GM21619 (cell line): ENCODE results near the gene CTLA4.
"Not testable (repeated sequence)": the region's sequence is repeated elsewhere in the genome, so short reads cannot be mapped to it uniquely, and the experiment has no call there.

Experiments used
- ATAC-seq: cut with Tn5 transposase; IDR thresholded peaks from one replicate; pipeline ENCODE4 v1.9.1; 2021; ENCODE audit not compliant: unreplicated experiment

CTLA4 gene

DNA sequence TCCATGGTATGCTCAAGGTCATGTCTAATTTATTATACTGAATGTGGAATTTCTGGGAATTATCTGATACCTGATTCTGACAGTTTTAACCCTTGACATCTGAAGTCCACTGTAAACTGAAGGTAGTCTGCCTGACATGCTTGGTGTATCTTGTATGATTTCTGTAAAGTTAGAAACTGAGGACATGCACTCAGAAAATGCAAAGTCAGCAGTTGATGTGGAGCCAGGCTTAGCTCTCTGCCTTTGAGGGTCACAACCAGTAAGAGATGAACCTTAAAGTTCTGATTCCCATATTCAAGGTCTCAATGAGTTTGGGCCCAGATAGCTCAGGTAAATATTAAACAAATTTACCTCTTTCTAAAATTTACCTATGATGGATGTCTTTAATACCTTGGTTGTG lies 12.3 kb upstream of the CTLA4 start:
- no peak for ATAC-seq

- no peak for ATAC-seq
These were observed 9.9 kb upstream of the CTLA4 start for GRCh38 chr2:203857656-203858055.

DNA sequence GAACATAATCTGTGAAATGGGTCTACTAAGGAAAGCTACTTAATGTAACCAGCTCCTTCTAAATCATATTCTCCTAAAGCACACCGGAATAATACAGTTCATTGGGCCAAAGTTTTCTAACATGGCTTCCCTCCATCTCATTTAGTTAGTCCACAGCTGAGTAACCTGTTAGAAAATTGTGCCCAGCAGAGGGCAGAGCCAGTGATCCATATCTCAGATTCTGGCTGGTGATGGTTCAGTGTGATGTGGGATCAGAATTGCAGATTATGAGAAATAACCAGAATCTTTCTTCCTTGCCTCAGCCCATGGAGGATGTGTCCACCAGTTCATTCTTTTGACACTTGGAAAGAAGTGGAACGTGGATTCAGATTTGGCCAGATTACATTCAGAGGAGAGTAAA lies 9.4 kb upstream of the CTLA4 start:
- ATAC-seq: no peak

DNA sequence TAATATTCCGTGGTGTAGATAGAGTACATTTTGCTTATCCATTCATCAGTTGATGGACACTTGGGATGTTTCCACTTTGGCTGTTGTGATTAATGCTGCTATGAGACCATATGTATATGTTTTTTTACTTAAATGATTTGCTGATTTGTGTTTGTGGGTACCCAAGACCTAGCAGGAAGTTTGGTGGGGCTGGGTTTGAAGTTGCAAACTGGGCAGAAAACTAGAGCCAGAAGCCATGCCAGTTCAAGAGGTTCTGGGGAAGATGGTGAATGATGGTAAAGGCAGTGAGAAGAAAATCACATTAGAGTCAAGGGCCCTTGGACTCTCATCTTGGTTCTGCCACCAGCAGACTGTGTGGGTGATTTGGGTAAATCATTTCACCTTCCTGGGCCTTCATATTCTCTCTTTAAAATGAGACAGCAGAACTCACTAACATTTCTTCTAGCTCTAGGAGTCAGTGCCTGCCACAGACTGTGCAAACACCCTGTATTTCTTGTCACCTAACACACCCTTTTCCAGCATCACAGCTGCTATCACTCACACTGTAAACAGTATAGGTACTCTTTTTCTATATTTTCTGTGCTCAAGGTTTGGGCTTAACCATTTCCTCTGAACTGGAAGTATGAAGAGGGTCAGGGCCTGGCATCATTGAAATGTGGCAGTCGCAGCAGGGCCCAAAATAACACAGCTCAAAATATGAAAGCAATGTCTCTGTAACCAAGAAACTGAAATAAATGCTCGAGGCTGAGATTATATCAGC lies 8.4 kb upstream of the CTLA4 start:
- no peak for ATAC-seq

DNA sequence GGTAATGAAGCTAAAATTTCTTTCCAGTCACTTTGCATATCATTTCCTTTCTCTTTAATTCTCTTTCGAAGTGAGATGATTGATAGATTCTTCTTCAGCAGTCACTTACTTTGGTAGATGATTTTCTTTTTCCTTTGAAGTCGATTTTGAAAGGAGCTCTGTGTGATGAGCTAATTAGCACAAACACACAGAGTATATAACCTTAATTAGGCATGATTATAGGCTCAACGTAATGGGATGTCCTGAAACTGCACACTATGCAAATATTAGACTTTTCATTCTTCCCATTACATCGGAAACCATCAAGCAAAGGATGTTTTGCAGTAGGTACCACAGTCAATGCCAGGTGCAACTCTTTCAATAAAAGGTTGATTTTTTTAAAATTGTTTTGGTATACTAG lies 6.4 kb upstream of the CTLA4 start:
- ATAC-seq: no peak

DNA sequence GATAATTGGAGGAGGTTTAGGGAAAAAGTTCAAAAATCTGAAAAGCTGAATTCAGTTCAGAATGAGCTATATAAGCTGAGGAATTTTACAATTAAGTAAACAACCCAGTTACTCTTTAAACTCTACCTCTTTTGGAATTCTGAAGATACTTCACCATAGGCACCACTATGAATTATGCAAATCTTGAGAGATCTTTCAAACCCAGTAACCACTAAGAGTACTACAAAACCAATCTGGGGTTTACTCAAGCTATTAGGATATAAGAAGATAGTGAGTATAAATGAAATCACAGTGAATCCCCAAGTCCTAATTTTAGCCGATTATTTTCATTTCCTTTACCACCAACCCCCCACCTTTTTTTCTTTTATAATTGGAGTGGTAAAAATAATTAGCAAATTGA lies 6.0 kb upstream of the CTLA4 start:
- no peak for ATAC-seq

GRCh38 chr2:203869223-203870042 lies 1.9 kb downstream of the CTLA4 start:
- no peak for ATAC-seq

DNA sequence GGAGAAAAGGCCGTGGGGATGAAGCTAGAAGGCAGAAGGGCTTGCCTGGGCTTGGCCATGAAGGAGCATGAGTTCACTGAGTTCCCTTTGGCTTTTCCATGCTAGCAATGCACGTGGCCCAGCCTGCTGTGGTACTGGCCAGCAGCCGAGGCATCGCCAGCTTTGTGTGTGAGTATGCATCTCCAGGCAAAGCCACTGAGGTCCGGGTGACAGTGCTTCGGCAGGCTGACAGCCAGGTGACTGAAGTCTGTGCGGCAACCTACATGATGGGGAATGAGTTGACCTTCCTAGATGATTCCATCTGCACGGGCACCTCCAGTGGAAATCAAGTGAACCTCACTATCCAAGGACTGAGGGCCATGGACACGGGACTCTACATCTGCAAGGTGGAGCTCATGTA lies 2.9 kb downstream of the CTLA4 start:
- ATAC-seq: no peak

DNA sequence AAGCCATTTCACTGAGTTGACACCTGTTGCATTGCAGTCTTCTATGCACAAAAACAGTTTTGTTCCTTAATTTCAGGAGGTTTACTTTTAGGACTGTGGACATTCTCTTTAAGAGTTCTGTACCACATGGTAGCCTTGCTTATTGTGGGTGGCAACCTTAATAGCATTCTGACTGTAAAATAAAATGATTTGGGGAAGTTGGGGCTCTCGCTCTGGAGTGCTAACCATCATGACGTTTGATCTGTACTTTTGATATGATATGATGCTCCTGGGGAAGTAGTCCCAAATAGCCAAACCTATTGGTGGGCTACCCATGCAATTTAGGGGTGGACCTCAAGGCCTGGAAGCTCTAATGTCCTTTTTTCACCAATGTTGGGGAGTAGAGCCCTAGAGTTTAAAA lies 3.4 kb downstream of the CTLA4 start:
- no peak for ATAC-seq

DNA sequence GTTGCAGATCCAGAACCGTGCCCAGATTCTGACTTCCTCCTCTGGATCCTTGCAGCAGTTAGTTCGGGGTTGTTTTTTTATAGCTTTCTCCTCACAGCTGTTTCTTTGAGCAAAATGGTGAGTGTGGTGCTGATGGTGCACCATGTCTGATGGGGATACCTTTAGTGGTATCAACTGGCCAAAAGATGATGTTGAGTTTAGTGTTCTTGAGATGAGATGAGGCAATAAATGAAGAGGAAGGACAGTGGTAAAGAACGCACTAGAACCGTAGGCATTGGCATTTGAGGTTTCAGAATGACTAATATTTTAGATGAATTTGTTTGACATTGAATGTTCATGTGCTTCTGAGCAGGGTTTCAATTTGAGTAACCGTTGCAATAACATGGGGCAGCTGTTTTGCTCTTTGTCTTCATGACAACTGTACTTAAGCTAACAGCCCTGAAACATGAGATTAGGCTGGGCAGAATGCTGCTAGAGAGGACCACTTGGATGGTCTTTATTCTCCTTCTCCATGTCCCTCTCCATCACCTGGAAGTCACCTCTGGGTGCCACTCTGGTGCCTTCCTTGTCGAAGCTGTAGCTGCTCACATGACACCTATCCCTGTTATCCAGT lies 3.9 kb downstream of the CTLA4 start:
- ATAC-seq: peak; percentile 98

- no peak for ATAC-seq
These were observed 5.9 kb downstream of the CTLA4 start for GRCh38 chr2:203873461-203873860.

- no peak for ATAC-seq
These were observed 6.5 kb downstream of the CTLA4 start for GRCh38 chr2:203873921-203874631.

GRCh38 chr2:203875471-203875870 lies 7.9 kb downstream of the CTLA4 start:
- ATAC-seq: no peak

DNA sequence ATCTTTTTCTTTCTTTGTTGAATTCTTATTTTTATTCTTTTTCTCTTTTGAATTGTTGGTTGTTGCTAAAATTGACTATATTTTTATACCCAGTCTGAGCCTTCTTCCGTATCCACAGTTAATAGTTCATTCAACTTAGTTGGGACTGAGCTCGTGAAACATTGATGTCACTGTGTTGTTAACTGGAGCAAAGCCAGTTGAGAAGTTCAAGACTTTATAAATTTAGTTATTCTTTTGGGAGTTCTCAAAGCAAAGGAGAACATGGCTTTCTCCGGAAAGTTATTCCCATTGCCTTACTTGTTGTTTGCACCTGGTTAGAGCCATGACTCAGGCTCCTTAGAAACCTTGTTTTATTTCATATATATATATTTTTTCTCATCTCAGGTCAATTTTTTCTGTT lies 8.8 kb downstream of the CTLA4 start:
- no peak for ATAC-seq

GRCh38 chr2:203878063-203878462 lies 10.5 kb downstream of the CTLA4 start:
- ATAC-seq: no peak

- ATAC-seq: no peak
These were observed 13.1 kb downstream of the CTLA4 start for GRCh38 chr2:203880557-203881125.

DNA sequence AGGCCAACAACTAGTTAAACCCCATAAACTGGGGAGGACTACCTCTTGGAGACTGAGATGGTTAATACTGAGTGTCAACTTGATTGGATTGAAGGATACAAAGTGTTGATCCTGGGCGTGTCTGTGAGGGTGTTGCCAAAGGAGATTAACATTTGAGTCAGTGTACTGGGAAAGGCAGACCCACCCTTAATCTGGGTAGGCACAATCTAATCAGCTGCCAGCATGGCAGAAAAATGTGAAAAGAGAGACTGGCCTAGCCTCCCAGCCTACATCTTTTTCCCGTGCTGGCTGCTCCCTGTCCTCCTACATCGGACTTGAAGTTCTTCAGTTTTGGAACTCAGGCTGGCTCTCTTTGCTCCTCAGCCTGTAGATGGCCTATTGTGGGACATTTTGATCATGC lies 13.6 kb downstream of the CTLA4 start:
- ATAC-seq: not testable (repeated sequence)

DNA sequence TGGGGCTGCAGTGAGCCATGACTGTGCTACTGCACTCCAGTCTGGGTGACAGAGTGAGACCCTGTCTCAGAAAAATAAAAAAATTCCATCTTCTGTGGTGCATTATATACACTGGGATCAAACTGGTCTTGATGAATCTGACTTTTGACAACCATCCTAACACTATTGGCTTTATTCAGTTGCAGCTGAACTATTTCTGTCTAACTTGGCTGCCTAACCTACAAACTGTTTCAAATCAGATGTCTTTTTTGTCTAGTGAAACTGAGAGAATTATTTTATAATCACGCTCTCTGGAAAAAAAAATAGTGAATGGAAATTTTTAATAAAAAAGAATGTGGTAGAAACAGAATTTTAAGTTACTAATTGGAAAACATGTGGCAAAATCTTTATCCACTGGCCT lies 15.0 kb downstream of the CTLA4 start:
- ATAC-seq: no peak

DNA sequence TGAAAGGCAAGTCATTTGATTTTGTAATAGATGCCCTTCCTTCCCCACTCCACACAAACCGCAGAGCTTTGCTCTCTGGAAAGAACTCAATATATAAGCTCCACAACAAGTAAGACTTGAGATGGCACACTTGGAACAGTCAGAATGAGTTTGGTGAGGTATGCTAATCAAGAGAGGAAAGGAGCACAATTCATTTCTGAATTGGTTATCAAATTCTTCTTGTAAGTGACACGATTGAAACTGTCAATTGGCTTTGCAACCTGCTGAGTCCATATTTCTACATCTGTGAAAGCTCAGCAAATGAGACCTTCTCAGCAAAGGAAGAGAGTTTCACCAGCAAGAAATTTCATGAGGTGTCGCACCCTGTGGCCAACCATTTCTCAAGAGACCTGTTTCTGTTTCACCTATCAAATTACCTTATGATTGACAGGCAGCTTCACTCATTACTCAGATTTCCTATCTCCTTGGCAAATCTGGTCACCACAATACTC lies 19.1 kb downstream of the CTLA4 start:
- no peak for ATAC-seq

DNA sequence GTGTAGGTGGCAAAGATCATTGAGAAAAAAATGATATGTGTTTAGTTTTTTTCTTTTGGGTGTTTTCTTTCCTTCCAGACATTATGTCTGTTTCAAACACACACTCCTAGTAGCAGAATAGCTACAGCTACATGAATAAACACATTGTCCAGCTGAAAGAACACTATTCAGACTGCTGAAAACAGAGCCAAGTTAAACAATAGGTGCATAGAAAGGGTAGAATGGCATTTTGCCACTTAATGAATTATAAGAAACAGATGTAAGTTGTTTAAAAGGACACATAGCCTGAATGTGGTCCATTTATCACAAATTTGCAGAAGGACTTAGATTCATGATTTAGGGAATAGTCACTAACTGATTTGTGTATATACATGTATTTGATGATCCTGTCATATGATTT lies 20.1 kb downstream of the CTLA4 start:
- ATAC-seq: no peak

- no peak for ATAC-seq
These were observed 22.0 kb downstream of the CTLA4 start for GRCh38 chr2:203889542-203889941.
